Neural progenitor cell (in vitro differentiated cells): ENCODE data around the gene SMURF1.

Experiments used
- EZH2 ChIP-seq: fragments of 200-600 bp; sonication (generic); IDR thresholded peaks from 2 replicates; pipeline ENCODE4 v1.6.1; 2017; ENCODE audit warnings: antibody characterized with exemption, mild to moderate bottlenecking, moderate library complexity
- EZH2phosphoT487 ChIP-seq: fragments of 200-600 bp; sonication (generic); IDR thresholded peaks from 2 replicates; pipeline ENCODE4 v1.6.1; 2017; ENCODE audit warnings: antibody characterized with exemption
- TF ChIP-seq, protein P1 (sequence below): fragments of 200-600 bp; sonication (generic); IDR thresholded peaks from 2 replicates; pipeline ENCODE4 v1.5.1; 2017; ENCODE audit warnings: antibody characterized with exemption, mild to moderate bottlenecking

DNA sequence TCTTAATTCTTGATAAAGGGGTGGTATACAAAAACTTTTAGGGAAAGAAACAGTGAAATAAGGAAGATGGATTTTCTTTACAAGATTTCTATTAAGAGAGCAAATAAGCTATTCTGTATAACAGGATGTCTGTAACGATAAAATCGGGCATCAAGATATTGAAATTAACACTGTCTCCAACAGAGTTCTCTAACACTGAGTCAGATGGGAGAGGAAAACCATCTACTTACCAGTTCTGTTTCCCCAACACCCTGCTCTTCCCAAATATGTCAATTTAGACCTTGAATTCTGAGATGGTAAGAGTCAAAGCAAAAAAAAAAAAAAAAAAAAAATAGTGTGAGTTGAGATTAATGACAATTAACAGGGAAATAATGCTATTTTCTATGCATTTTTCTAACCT is 23.0 kb downstream of the SMURF1 start:
- TF ChIP-seq, protein P1, sequence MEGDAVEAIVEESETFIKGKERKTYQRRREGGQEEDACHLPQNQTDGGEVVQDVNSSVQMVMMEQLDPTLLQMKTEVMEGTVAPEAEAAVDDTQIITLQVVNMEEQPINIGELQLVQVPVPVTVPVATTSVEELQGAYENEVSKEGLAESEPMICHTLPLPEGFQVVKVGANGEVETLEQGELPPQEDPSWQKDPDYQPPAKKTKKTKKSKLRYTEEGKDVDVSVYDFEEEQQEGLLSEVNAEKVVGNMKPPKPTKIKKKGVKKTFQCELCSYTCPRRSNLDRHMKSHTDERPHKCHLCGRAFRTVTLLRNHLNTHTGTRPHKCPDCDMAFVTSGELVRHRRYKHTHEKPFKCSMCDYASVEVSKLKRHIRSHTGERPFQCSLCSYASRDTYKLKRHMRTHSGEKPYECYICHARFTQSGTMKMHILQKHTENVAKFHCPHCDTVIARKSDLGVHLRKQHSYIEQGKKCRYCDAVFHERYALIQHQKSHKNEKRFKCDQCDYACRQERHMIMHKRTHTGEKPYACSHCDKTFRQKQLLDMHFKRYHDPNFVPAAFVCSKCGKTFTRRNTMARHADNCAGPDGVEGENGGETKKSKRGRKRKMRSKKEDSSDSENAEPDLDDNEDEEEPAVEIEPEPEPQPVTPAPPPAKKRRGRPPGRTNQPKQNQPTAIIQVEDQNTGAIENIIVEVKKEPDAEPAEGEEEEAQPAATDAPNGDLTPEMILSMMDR, result no peak
- TF ChIP-seq EZH2 (no peak), EZH2phosphoT487 (no peak)
